HG03342 (cell line): Measurements from ENCODE around the gene RNU7-1.
"Not testable (repeated sequence)": the region's sequence is repeated elsewhere in the genome, so short reads cannot be mapped to it uniquely, and the experiment has no call there.

Source experiments
- ATAC-seq: cut with Tn5 transposase; IDR thresholded peaks from one replicate; pipeline ENCODE4 v1.9.1; 2021; ENCODE audit warnings: mild to moderate bottlenecking, moderate library complexity; ENCODE audit not compliant: unreplicated experiment

The RNU7-1 gene

GRCh38 chr12:6943722-6944380 lies at the start of gene RNU7-1, which contains the start of gene C12orf57:
Gene RNU7-1, plus strand, starts transcription at chr12:6943816.
Gene C12orf57, plus strand, starts transcription at chr12:6944022. Its CDS starts 100 bp downstream, at chr12:6944122.
- peak; percentile 42 for ATAC-seq

GRCh38 chr12:6894321-6894720 lies 49.3 kb upstream of the RNU7-1 start:
- no peak for ATAC-seq

- no peak for ATAC-seq
Measured at GRCh38 chr12:6896846-6897435, 46.7 kb upstream of the RNU7-1 start.

GRCh38 chr12:6899427-6899826 lies 44.2 kb upstream of the RNU7-1 start:
- ATAC-seq: no peak

- no peak for ATAC-seq
Measured at GRCh38 chr12:6899837-6900519, 43.6 kb upstream of the RNU7-1 start.

- ATAC-seq: no peak
Measured at GRCh38 chr12:6902448-6902847, 41.2 kb upstream of the RNU7-1 start.

- ATAC-seq: no peak
Measured at GRCh38 chr12:6903722-6904121, 39.9 kb upstream of the RNU7-1 start.

GRCh38 chr12:6904280-6905276 lies 39.0 kb upstream of the RNU7-1 start, which contains the start of gene LRRC23:
Gene LRRC23, plus strand, starts transcription at chr12:6904822. Its CDS starts 812 bp downstream, at chr12:6905634.
- ATAC-seq: peak; percentile 89

GRCh38 chr12:6905414-6906040 lies 38.1 kb upstream of the RNU7-1 start:
- ATAC-seq: no peak

- ATAC-seq: not testable (repeated sequence)
Measured at GRCh38 chr12:6908141-6908540, 35.5 kb upstream of the RNU7-1 start.

GRCh38 chr12:6909421-6910145 lies 34.0 kb upstream of the RNU7-1 start:
- no peak for ATAC-seq

GRCh38 chr12:6912164-6912935 lies 31.3 kb upstream of the RNU7-1 start:
- ATAC-seq: no peak

GRCh38 chr12:6914246-6914946 lies 29.2 kb upstream of the RNU7-1 start, which contains the start of gene ENO2:
Gene ENO2, plus strand, starts transcription at chr12:6914580. Its CDS starts 1,253 bp downstream, at chr12:6915833.
- no peak for ATAC-seq

GRCh38 chr12:6914947-6915788 lies 28.4 kb upstream of the RNU7-1 start:
- ATAC-seq: no peak

- no peak for ATAC-seq
Measured at GRCh38 chr12:6915789-6916285, 27.8 kb upstream of the RNU7-1 start.

GRCh38 chr12:6916426-6917200 lies 27.0 kb upstream of the RNU7-1 start:
- no peak for ATAC-seq
